Uterus (tissue), 4 donors: Measurements from ENCODE around the gene NCR1. TPM values are rescaled to one million over a fixed set of nuclear protein-coding genes. Genes with fewer than 3 reads are reported as not detected.

Experiments
- DNase-seq, 2 donors: peaks; one replicate each; pipeline ENCODE4 v3.0.0-alpha.2; 2019 to 2020
- H3K27ac ChIP-seq, 2 donors: fragments of 200-600 bp; sonication (generic); 1 replicate in 1 of 2; 2 replicates in 1 of 2; pipeline ENCODE4 v1.5.1; 2016 to 2018
- H3K27me3 ChIP-seq, 2 donors: fragments of 200-600 bp; sonication (generic); one replicate each; pipeline ENCODE4 v1.5.1; 2018 to 2019; ENCODE audit warnings: control low read depth in 1 of 2
- H3K36me3 ChIP-seq, 2 donors: fragments of 200-600 bp; sonication (generic); one replicate each; pipeline ENCODE4 v1.5.1; 2019; ENCODE audit warnings: control low read depth in 1 of 2
- H3K4me1 ChIP-seq, 2 donors: fragments of 200-600 bp; sonication (generic); one replicate each; pipeline ENCODE4 v1.5.1; 2018 to 2019; ENCODE audit warnings: control low read depth in 1 of 2
- H3K4me3 ChIP-seq, 2 donors: fragments of 200-600 bp; sonication (generic); 1 replicate in 1 of 2; 2 replicates in 1 of 2; pipeline ENCODE4 v1.5.1; 2018 to 2019; ENCODE audit warnings: mild to moderate bottlenecking in 1 of 2
- H3K9me3 ChIP-seq, 2 donors: fragments of 200-600 bp; sonication (generic); one replicate each; pipeline ENCODE4 v1.5.1; 2019; ENCODE audit warnings: control low read depth in 1 of 2
- POLR2A ChIP-seq, 2 donors: fragments of 450-650 bp; IDR thresholded peaks; one replicate each; pipeline ENCODE4 v1.6.1; 2016; ENCODE audit warnings: antibody characterized with exemption in 2 of 2, mild to moderate bottlenecking in 1 of 2, moderate library complexity in 1 of 2
- intact Hi-C: fragments of 100-400 bp; cut with DNase I; formaldehyde crosslinking; loops from one replicate; pipeline ENCODE4 v1.15.1; 2023; ENCODE audit warnings: low total_unique reads
- total RNA-seq, 4 donors: library from RNA; depleted of rRNA in 3 of 4; stranded (reverse); fragments of >200 nt in 3 of 4; gene quantifications; one replicate each; pipeline versions ENCODE4 v1.1.0 to v1.2.4, GENCODE V29; 2014 to 2023
- TF ChIP-seq, protein P1 (sequence below), 4 experiments: fragments of 200-600 bp in 2 of 4; fragments of 450-650 bp in 2 of 4; sonication (generic) in 2 of 4; IDR thresholded peaks; one replicate each; pipeline ENCODE4 v1.5.1; 2016 to 2019; ENCODE audit warnings: antibody characterized with exemption in 4 of 4, mild to moderate bottlenecking in 2 of 4, moderate library complexity in 1 of 4
- donor health status: DM: yes; HTN: yes; CAD: no.

The NCR1 gene
- total RNA-seq, 4 donors from 2014 or later = 1.1 TPM; not detected in 3

DNA sequence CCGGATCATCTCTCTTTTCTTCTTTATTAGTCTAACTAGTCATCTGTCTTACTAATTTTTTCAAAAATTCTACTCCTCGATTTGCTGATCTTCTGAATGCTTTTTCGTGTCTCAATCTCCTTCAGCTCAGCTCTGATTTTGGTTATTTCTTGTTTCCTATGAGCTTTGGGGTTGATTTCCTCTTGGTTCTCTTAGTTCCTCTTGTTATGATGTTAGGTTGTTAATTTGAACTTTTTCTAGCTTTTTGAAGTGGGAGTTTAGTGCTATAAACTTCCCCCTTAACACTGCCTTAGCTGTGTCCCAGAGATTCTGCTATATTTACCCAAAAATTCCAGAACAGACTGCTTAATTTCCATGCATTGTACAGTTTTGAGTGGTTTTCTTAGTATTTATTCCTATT is 28.5 kb upstream of the NCR1 start:
- no peaks in the 10 kb centered on the region for H3K4me1 ChIP-seq
- no peaks in the 10 kb centered on the region for H3K36me3 ChIP-seq
- H3K27ac ChIP-seq = no peak overlapping the region
- intact Hi-C loops = no loop called here
- H3K27me3 ChIP-seq = no peaks in the 10 kb centered on the region
- no peaks in the 10 kb centered on the region for H3K9me3 ChIP-seq
- no peak for TF ChIP-seq POLR2A (IDR thresholded peaks at IDR 0.05)
- TF ChIP-seq, protein P1, sequence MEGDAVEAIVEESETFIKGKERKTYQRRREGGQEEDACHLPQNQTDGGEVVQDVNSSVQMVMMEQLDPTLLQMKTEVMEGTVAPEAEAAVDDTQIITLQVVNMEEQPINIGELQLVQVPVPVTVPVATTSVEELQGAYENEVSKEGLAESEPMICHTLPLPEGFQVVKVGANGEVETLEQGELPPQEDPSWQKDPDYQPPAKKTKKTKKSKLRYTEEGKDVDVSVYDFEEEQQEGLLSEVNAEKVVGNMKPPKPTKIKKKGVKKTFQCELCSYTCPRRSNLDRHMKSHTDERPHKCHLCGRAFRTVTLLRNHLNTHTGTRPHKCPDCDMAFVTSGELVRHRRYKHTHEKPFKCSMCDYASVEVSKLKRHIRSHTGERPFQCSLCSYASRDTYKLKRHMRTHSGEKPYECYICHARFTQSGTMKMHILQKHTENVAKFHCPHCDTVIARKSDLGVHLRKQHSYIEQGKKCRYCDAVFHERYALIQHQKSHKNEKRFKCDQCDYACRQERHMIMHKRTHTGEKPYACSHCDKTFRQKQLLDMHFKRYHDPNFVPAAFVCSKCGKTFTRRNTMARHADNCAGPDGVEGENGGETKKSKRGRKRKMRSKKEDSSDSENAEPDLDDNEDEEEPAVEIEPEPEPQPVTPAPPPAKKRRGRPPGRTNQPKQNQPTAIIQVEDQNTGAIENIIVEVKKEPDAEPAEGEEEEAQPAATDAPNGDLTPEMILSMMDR (IDR thresholded peaks at IDR 0.05) = no peak
- H3K4me3 ChIP-seq = no peak overlapping the region
- DNase-seq = no peak

DNA sequence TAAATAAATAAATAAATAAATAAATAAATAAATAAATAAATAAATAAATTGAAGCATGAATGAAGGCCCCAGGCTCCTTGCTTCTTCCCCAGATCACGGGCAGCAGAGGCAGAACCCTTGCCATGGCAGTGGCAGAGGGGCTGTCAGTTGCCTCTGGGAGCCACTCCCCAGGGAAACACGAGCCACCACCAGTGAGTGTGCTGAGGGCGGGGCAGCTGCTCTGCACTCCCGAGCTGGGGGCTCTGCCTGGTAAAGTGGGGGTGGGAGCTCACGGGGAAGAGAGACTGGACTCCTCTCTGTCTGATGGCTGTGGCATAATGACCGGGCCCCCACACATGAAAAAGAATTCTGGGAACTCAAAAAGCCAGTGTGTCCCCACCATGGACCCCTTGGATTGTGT is 24.1 kb upstream of the NCR1 start:
- no peaks in the 10 kb centered on the region for H3K27me3 ChIP-seq
- H3K27ac ChIP-seq = no peak overlapping the region
- intact Hi-C loops = no loop called here
- TF ChIP-seq, protein P1 (IDR thresholded peaks at IDR 0.05) = no peak
- TF ChIP-seq POLR2A (IDR thresholded peaks at IDR 0.05) = no peak
- no peak overlapping the region for H3K4me3 ChIP-seq
- no peaks in the 10 kb centered on the region for H3K9me3 ChIP-seq
- no peaks in the 10 kb centered on the region for H3K4me1 ChIP-seq
- no peaks in the 10 kb centered on the region for H3K36me3 ChIP-seq
- DNase-seq = no peak

DNA sequence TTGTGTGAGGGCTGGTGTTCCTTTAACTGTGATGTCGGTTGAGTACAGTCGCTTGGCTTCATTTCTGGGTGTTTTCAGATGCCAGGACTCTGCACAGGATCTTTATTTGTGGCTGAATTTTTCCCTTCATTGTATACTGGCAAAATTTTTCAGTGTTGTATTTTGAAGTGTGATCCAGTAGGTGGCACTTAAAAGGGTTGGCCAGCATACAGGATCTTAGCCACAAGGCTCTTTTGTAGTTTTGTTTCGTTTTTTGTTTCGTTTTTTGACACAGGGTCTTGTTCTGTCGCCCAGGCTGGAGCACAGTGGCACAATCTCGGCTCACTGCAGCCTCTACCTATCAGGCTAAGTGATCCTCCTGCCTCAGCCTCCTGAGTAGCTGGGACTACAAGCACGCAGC is 23.2 kb upstream of the NCR1 start:
- no peak overlapping the region for H3K4me3 ChIP-seq
- no peaks in the 10 kb centered on the region for H3K4me1 ChIP-seq
- no peak for DNase-seq
- intact Hi-C loops = no loop called here
- H3K9me3 ChIP-seq = no peaks in the 10 kb centered on the region
- TF ChIP-seq, protein P1 (IDR thresholded peaks at IDR 0.05) = no peak
- no peak for TF ChIP-seq POLR2A (IDR thresholded peaks at IDR 0.05)
- H3K27ac ChIP-seq = no peak overlapping the region
- H3K36me3 ChIP-seq = no peaks in the 10 kb centered on the region
- no peaks in the 10 kb centered on the region for H3K27me3 ChIP-seq

DNA sequence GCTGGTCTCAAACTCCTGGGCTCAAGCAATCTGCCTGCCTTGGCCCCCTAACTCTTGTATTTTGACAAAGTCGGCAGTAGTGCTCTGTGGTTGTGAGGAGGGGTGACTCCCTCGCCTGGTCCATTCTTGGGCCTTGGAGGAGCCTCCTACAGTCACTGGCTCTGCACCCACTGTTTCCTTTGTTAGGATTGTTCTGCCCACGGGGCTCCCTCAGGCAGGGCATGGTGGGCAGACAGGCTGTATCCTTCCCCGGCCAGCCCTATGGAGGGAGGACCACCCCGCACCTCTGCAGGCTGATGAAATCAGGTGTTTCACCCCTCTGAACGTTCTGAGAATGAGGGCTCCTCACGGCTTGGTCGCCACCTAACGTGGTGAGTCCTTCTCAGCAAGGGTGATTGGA is 22.7 kb upstream of the NCR1 start:
- no peak overlapping the region for H3K27ac ChIP-seq
- TF ChIP-seq, protein P1 (IDR thresholded peaks at IDR 0.05) = no peak
- TF ChIP-seq POLR2A (IDR thresholded peaks at IDR 0.05) = no peak
- intact Hi-C loops = no loop called here
- H3K4me3 ChIP-seq = no peak overlapping the region
- H3K27me3 ChIP-seq = no peaks in the 10 kb centered on the region
- no peaks in the 10 kb centered on the region for H3K36me3 ChIP-seq
- H3K4me1 ChIP-seq = no peaks in the 10 kb centered on the region
- no peak for DNase-seq
- H3K9me3 ChIP-seq = no peaks in the 10 kb centered on the region

DNA sequence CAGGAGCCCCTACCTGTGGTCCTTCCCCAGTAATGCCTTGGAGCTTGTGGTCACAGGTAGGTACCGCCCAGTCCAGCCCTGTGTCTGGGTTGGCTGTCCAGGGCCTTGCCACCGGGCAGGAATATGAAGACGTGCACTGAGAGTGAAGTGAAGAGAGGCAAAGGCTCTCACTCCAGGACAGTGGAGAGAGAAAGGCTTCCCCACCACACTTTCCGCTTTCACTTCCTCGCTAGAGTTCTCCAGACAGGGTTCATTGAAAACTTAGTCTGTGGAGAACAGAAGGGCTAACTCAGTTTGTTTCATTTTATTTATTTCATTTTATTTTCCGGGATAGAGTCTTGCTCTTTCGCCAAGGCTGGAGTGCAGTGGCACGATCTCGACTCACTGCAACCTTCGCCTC is 17.7 kb upstream of the NCR1 start:
- Histone ChIP-seq H3K4me1 (no peaks in the 10 kb centered on the region), H3K27me3 (no peaks in the 10 kb centered on the region), H3K4me3 (no peak overlapping the region), H3K36me3 (no peaks in the 10 kb centered on the region), H3K27ac (no peak overlapping the region), H3K9me3 (no peaks in the 10 kb centered on the region)
- TF ChIP-seq, protein P1 (IDR thresholded peaks at IDR 0.05) = no peak
- TF ChIP-seq POLR2A (IDR thresholded peaks at IDR 0.05) = no peak
- intact Hi-C loops = no loop called here
- DNase-seq = no peak
